ENCODE results near the gene OTX1. TPM values are rescaled to one million over a fixed set of nuclear protein-coding genes. Genes with fewer than 3 reads are reported as not detected.

OTX1 gene
- total RNA-seq, 2 experiments from 2014 or later: 1.0 to 2.9 TPM

DNA sequence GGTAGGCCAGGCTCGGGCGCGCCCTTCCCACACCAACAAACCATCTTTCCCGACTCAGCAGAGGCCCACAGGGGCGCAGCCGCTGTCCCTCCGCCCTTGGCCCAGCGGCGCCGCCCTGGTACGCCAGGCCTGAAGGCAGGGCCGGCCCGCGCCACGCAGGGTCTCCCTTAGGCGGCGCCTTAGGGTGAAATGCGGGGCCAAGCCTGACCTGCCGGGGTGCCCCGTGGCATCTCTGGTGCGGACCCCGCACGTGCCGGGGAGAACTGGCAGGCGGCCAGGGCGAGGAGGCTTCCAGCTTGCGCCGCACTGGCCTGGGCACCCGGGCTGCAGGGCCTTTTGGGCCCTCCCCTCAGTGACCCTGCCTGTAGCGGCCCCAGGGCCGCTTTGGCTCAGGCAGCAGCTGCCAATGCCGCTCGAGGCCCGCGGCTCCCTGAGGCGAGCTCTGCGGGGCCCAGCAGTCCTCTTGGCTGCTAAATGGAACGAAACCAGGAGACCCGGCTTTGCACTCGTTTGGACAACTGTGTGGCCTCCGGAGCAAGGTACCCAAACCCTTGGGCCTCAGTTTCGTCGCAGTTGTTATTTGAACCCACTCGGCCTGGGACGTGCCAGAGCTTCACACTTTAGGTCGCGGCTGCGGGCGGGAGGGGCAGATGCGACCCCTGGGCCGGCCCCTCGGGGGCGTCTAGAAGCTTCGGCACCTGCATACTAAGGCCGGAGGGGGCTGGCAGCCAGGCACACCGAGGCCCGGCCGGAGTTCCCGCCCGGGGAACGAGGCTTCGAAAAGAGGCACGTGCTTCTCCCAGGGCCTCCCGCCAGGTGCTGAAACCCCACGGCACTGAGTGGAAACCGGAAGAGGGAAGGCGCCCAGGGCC is 8.5 kb downstream of the OTX1 start:
- CTCF ChIA-PET (ENCODE audit: unreplicated experiment): no interaction called here
- H3K4me2 ChIP-seq (ENCODE audit: low read length): no peak overlapping the region
- no peaks in the 10 kb centered on the region for H3K79me2 ChIP-seq (ENCODE audit: insufficient read depth, low read depth, low read length)
- H3K9me3 ChIP-seq (ENCODE audit: low read length): no peaks in the 10 kb centered on the region
- no peak for TF ChIP-seq CTCF (conservative IDR thresholded peaks at IDR 0.05; ENCODE audit: low read length)
- no peak for TF ChIP-seq EZH2phosphoT487 (IDR thresholded peaks at IDR 0.05; ENCODE audit: borderline replicate concordance, low read depth, low read length)
- no peaks in the 10 kb centered on the region for H4K20me1 ChIP-seq (ENCODE audit: insufficient read depth, low read length)
- no peaks in the 10 kb centered on the region for H3K4me1 ChIP-seq (ENCODE audit: insufficient read depth, low read length, poor library complexity, severe bottlenecking)
- no peak overlapping the region for H2AFZ ChIP-seq (ENCODE audit: low read length)
- no peak overlapping the region for H3K27ac ChIP-seq (ENCODE audit: low read depth, low read length, poor library complexity, severe bottlenecking)
- no peak for DNase-seq (ENCODE audit: low spot score)
- H3K36me3 ChIP-seq (ENCODE audit: insufficient read depth, low read length): no peaks in the 10 kb centered on the region
- H3K9me2 ChIP-seq (ENCODE audit: insufficient read depth, low read length): no peaks in the 10 kb centered on the region
- BruUV-seq (replicated peaks): no TSS peak
- H3K4me3 ChIP-seq (ENCODE audit: low read depth, low read length, poor library complexity, severe bottlenecking): no peak overlapping the region
- POLR2A ChIA-PET: interaction anchor here (0.6 kb wide), 1 partner anchor 48 kb away, joined by 3 read pairs; no protein-coding TSS in a partner anchor
- intact Hi-C loops (cut with micrococcal nuclease; ENCODE audit: unreplicated experiment): no loop called here

GRCh38 chr2:63059793-63060471 is 9.3 kb downstream of the OTX1 start:
- intact Hi-C loops (cut with micrococcal nuclease; ENCODE audit: unreplicated experiment): no loop called here
- H3K4me3 ChIP-seq (ENCODE audit: low read depth, low read length, poor library complexity, severe bottlenecking): no peak overlapping the region
- CTCF ChIA-PET (ENCODE audit: unreplicated experiment): no interaction called here
- peak overlapping the region; percentile 33; the same call in 1 of the 2 replicates for H3K4me2 ChIP-seq (ENCODE audit: low read length)
- no peak overlapping the region for H2AFZ ChIP-seq (ENCODE audit: low read length)
- no TSS peak for BruUV-seq (replicated peaks)
- no peaks in the 10 kb centered on the region for H3K79me2 ChIP-seq (ENCODE audit: insufficient read depth, low read depth, low read length)
- POLR2A ChIA-PET: no interaction called here
- no peak for DNase-seq (ENCODE audit: low spot score)
- no peak overlapping the region for H3K27ac ChIP-seq (ENCODE audit: low read depth, low read length, poor library complexity, severe bottlenecking)
- H3K9me2 ChIP-seq (ENCODE audit: insufficient read depth, low read length): no peaks in the 10 kb centered on the region
- H3K4me1 ChIP-seq (ENCODE audit: insufficient read depth, low read length, poor library complexity, severe bottlenecking): no peaks in the 10 kb centered on the region
- no peak for TF ChIP-seq CTCF (conservative IDR thresholded peaks at IDR 0.05; ENCODE audit: low read length)
- no peak for TF ChIP-seq EZH2phosphoT487 (IDR thresholded peaks at IDR 0.05; ENCODE audit: borderline replicate concordance, low read depth, low read length)
- no peaks in the 10 kb centered on the region for H3K36me3 ChIP-seq (ENCODE audit: insufficient read depth, low read length)
- H4K20me1 ChIP-seq (ENCODE audit: insufficient read depth, low read length): no peaks in the 10 kb centered on the region
- no peaks in the 10 kb centered on the region for H3K9me3 ChIP-seq (ENCODE audit: low read length)
